H1 (cell line): ENCODE data around the gene RBM5. TPM values are rescaled to one million over a fixed set of nuclear protein-coding genes. Genes with fewer than 3 reads are reported as not detected.

Experiments used
- CTCF ChIA-PET: fragments of 300-600 bp; sonication (Branson Sonifier 250); formaldehyde crosslinking; loops from one replicate; lab custom pipeline; 2021; ENCODE audit not compliant: partially characterized antibody; lab: Charles Lee
- POLR2A ChIA-PET: fragments of 300-600 bp; sonication (Branson Sonifier 250); formaldehyde crosslinking; loops from one replicate; lab custom pipeline; 2021; ENCODE audit warnings: inconsistent platforms; ENCODE audit not compliant: partially characterized antibody; lab: Charles Lee
- DNase-seq, 2 experiments: peaks; one replicate each; pipeline versions ENCODE4 v3.0.0 to v3.0.0-alpha.2; 2010 to 2022; ENCODE audit warnings: low spot score in 2 of 2, low read depth in 1 of 2, mixed read lengths in 1 of 2
- FAIRE-seq: peaks from 2 replicates; lab custom pipeline; 2011; peaks lifted over from hg19 to GRCh38; lab: Jason Lieb, UNC
- H2AFZ ChIP-seq: 2 replicates; pipeline ENCODE4 v1.8.1; 2012; ENCODE audit warnings: low read length, inconsistent platforms
- H2AK5ac ChIP-seq: 2 replicates; pipeline ENCODE4 v1.6.1; 2013; ENCODE audit warnings: low read depth, low read length
- H2BK120ac ChIP-seq: replicated peaks from 2 replicates; pipeline ENCODE3; 2013; ENCODE audit warnings: low read depth, low read length, inconsistent platforms
- H2BK12ac ChIP-seq: 2 replicates; pipeline ENCODE4 v1.6.1; 2013; ENCODE audit warnings: low read depth, low read length
- H2BK15ac ChIP-seq: 2 replicates; pipeline ENCODE4 v1.6.1; 2013; ENCODE audit warnings: low read length
- H2BK20ac ChIP-seq: 2 replicates; pipeline ENCODE4 v1.6.1; 2013; ENCODE audit warnings: low read length
- H2BK5ac ChIP-seq: 2 replicates; pipeline ENCODE4 v1.6.1; 2013; ENCODE audit warnings: low read depth, low read length
- H3K14ac ChIP-seq: 2 replicates; pipeline ENCODE4 v1.6.1; 2013; ENCODE audit warnings: inconsistent platforms; ENCODE audit not compliant: insufficient read length
- H3K18ac ChIP-seq: 2 replicates; pipeline ENCODE4 v1.6.1; 2013; ENCODE audit warnings: low read length; ENCODE audit errors: extremely low read depth
- H3K23ac ChIP-seq: 2 replicates; pipeline ENCODE4 v1.6.1; 2013; ENCODE audit warnings: inconsistent platforms; ENCODE audit not compliant: insufficient read length
- H3K23me2 ChIP-seq: 2 replicates; pipeline ENCODE4 v1.6.1; 2013; ENCODE audit warnings: low read depth, low read length
- H3K27ac ChIP-seq: 2 replicates; pipeline ENCODE4 v1.6.1; 2011; ENCODE audit warnings: low read depth, low read length, inconsistent platforms
- H3K27me3 ChIP-seq, 4 experiments: replicated peaks in 1 of 4; 1 replicate in 1 of 4; 2 replicates in 3 of 4; pipeline versions ENCODE4 v1.6.1 to v1.8.1; 2011 to 2013; ENCODE audit warnings: low read length in 3 of 4, mild to moderate bottlenecking in 3 of 4, inconsistent platforms in 2 of 4, mixed read lengths in 2 of 4, moderate library complexity in 1 of 4; ENCODE audit not compliant: control insufficient read depth in 3 of 4, insufficient read depth in 3 of 4; ENCODE audit errors: extremely low read depth in 1 of 4
- H3K36me3 ChIP-seq, 4 experiments: 2 replicates each; pipeline versions ENCODE4 v1.6.1 to v1.8.1; 2011 to 2013; ENCODE audit warnings: mild to moderate bottlenecking in 4 of 4, low read length in 3 of 4, moderate library complexity in 2 of 4, control low read depth in 1 of 4, inconsistent platforms in 1 of 4; ENCODE audit not compliant: insufficient read depth in 4 of 4, control insufficient read depth in 2 of 4
- H3K4ac ChIP-seq: replicated peaks from 2 replicates; pipeline ENCODE3; 2013; ENCODE audit warnings: low read length, low read depth, mixed read lengths, inconsistent platforms; ENCODE audit not compliant: insufficient read length
- H3K4me1 ChIP-seq, 4 experiments: replicated peaks in 1 of 4; 1 replicate in 1 of 4; 2 replicates in 3 of 4; pipeline versions ENCODE4 v1.6.1 to v1.8.1; 2011 to 2013; ENCODE audit warnings: low read length in 3 of 4, inconsistent platforms in 2 of 4, mixed read lengths in 1 of 4; ENCODE audit not compliant: insufficient read depth in 4 of 4, control insufficient read depth in 3 of 4
- H3K4me2 ChIP-seq, 2 experiments: 2 replicates each; pipeline versions ENCODE4 v1.6.1 to v1.8.1; 2011 to 2013; ENCODE audit warnings: low read depth in 2 of 2, low read length in 2 of 2, control low read depth in 1 of 2, inconsistent platforms in 1 of 2, mild to moderate bottlenecking in 1 of 2; ENCODE audit not compliant: insufficient read depth in 1 of 2
- H3K4me3 ChIP-seq, 4 experiments: fragments of 200-600, 300-600 bp in 1 of 4; sonication (generic), shearing (Covaris generic), sonication (Bioruptor Twin) in 1 of 4; 2 replicates each; pipeline versions ENCODE4 v1.5.1 to v1.8.1; 2011 to 2016; ENCODE audit warnings: low read length in 4 of 4, low read depth in 3 of 4, control low read depth in 2 of 4, inconsistent platforms in 2 of 4, mild to moderate bottlenecking in 2 of 4, mixed read lengths in 1 of 4, moderate library complexity in 1 of 4; ENCODE audit not compliant: insufficient read depth in 2 of 4; ENCODE audit errors: extremely low read depth in 1 of 4
- H3K56ac ChIP-seq: replicated peaks from 2 replicates; pipeline ENCODE3; 2013; ENCODE audit warnings: low read depth, mild to moderate bottlenecking, mixed read lengths, low read length, inconsistent platforms; ENCODE audit not compliant: insufficient read length
- H3K79me1 ChIP-seq: 2 replicates; pipeline ENCODE4 v1.6.1; 2013; ENCODE audit warnings: low read depth, low read length, control low read depth
- H3K79me2 ChIP-seq, 2 experiments: 2 replicates each; pipeline versions ENCODE4 v1.6.1 to v1.8.1; 2012 to 2013; ENCODE audit warnings: low read length in 2 of 2, mild to moderate bottlenecking in 2 of 2, inconsistent platforms in 1 of 2; ENCODE audit not compliant: insufficient read depth in 2 of 2, control insufficient read depth in 1 of 2
- H3K9ac ChIP-seq, 4 experiments: replicated peaks in 1 of 4; 1 replicate in 1 of 4; 2 replicates in 3 of 4; pipeline versions ENCODE4 v1.6.1 to v1.8.1; 2011 to 2013; ENCODE audit warnings: low read depth in 3 of 4, low read length in 3 of 4, control low read depth in 2 of 4, mild to moderate bottlenecking in 2 of 4, moderate library complexity in 2 of 4, inconsistent platforms in 1 of 4; ENCODE audit errors: extremely low read depth in 1 of 4
- H3K9me3 ChIP-seq, 2 experiments: 2 replicates each; pipeline versions ENCODE4 v1.6.1 to v1.8.1; 2012 to 2013; ENCODE audit warnings: mild to moderate bottlenecking in 2 of 2, moderate library complexity in 2 of 2, control low read depth in 1 of 2, inconsistent platforms in 1 of 2, low read depth in 1 of 2, low read length in 1 of 2, mixed read lengths in 1 of 2; ENCODE audit not compliant: insufficient read depth in 2 of 2
- H4K20me1 ChIP-seq, 2 experiments: replicated peaks in 1 of 2; 2 replicates each; pipeline versions ENCODE3 to v1.8.1; 2011 to 2013; ENCODE audit warnings: inconsistent platforms in 2 of 2, low read length in 2 of 2, mild to moderate bottlenecking in 1 of 2; ENCODE audit not compliant: insufficient read depth in 2 of 2, control insufficient read depth in 1 of 2
- H4K5ac ChIP-seq: 2 replicates; pipeline ENCODE4 v1.6.1; 2013; ENCODE audit warnings: low read length, low read depth, mixed read lengths, inconsistent platforms; ENCODE audit not compliant: insufficient read length
- H4K8ac ChIP-seq: 2 replicates; pipeline ENCODE4 v1.8.0; 2013; ENCODE audit warnings: mild to moderate bottlenecking, moderate library complexity, low read length, inconsistent platforms; ENCODE audit not compliant: insufficient read depth; ENCODE audit errors: extremely low read depth
- H4K91ac ChIP-seq: replicated peaks from 2 replicates; pipeline ENCODE3; 2013; ENCODE audit warnings: low read length, mixed read lengths, inconsistent platforms; ENCODE audit not compliant: insufficient read length
- BCL11A ChIP-seq, 2 experiments: IDR thresholded peaks; one replicate each; pipeline ENCODE4 v1.6.1; 2011; ENCODE audit warnings: low read depth in 2 of 2, low read length in 2 of 2, mild to moderate bottlenecking in 2 of 2
- CTBP2 ChIP-seq: IDR thresholded peaks from 2 replicates; pipeline ENCODE4 v1.7.0; 2011; ENCODE audit warnings: borderline replicate concordance, mild to moderate bottlenecking, moderate library complexity, mixed read lengths, low read length; ENCODE audit not compliant: insufficient read depth, insufficient read length
- EGR1 ChIP-seq: IDR thresholded peaks from 2 replicates; pipeline ENCODE4 v1.6.1; 2011; ENCODE audit warnings: low read depth, low read length, borderline replicate concordance
- EZH2 ChIP-seq: fragments of 200-600 bp; sonication (generic); IDR thresholded peaks from 2 replicates; pipeline ENCODE4 v1.7.1; 2012; ENCODE audit warnings: low read depth, mild to moderate bottlenecking, moderate library complexity, low read length, inconsistent platforms; ENCODE audit not compliant: severe bottlenecking
- FOSL1 ChIP-seq: IDR thresholded peaks from 2 replicates; pipeline ENCODE4 v1.6.1; 2011; ENCODE audit warnings: mild to moderate bottlenecking, low read depth, low read length, moderate library complexity; ENCODE audit not compliant: insufficient read depth
- HDAC6 ChIP-seq: IDR thresholded peaks from one replicate; pipeline ENCODE4 v1.7.1; 2012; ENCODE audit warnings: low read depth, mild to moderate bottlenecking, inconsistent platforms, low read length, moderate library complexity
- KDM4A ChIP-seq: IDR thresholded peaks from one replicate; pipeline ENCODE4 v1.7.1; 2012; ENCODE audit warnings: low read depth, mild to moderate bottlenecking, moderate library complexity, low read length, inconsistent platforms; ENCODE audit not compliant: severe bottlenecking
- SIN3A ChIP-seq, 2 experiments: IDR thresholded peaks in 1 of 2; conservative IDR thresholded peaks in 1 of 2; 2 replicates each; pipeline ENCODE4 v1.6.1; 2011 to 2012; ENCODE audit warnings: low read length in 2 of 2, improper control_type of control experiment in 1 of 2, low read depth in 1 of 2, mild to moderate bottlenecking in 1 of 2
- TAF7 ChIP-seq: optimal IDR thresholded peaks from 2 replicates; pipeline ENCODE3; 2011; ENCODE audit warnings: low read depth, mild to moderate bottlenecking, inconsistent platforms, low read length, moderate library complexity, borderline replicate concordance
- WGBS, 2 experiments: shearing (Covaris generic) in 1 of 2; methylation state at CpG; one replicate each; pipeline versions ENCODE4 v1.1.6 to v1.1.7; 2013 to 2015; ENCODE audit warnings: low lambda C conversion rate in 2 of 2, mixed read lengths in 2 of 2, inconsistent platforms in 1 of 2, low coverage in 1 of 2, missing lambda C conversion rate in 1 of 2; ENCODE audit not compliant: insufficient replicate concordance in 2 of 2, insufficient coverage in 1 of 2, insufficient read length in 1 of 2; ENCODE audit errors: extremely low coverage in 1 of 2, missing lambda C conversion rate in 1 of 2; 5-methylcytosine and 5-hydroxymethylcytosine counted together
- polyA plus RNA-seq, 7 experiments: library from polyadenylated mRNA; depleted of rRNA in 3 of 7; stranded (reverse) in 5 of 7; unstranded in 2 of 7; fragments of >200 nt in 5 of 7; fragments of 200-250 nt in 2 of 7; gene quantifications; 1 replicate in 5 of 7; 2 replicates in 1 of 7; 4 replicates in 1 of 7; pipeline versions ENCODE4 v1.2.1 to v1.2.3, GENCODE V29; 2011 to 2013; ENCODE audit warnings: missing spikeins in 2 of 7, mixed read lengths in 2 of 7
- total RNA-seq: library from RNA; stranded (reverse); fragmentation: NEBNext Ultra II Directional; extraction: Animal tissue kit (Norgen Biotek cat#: 25700); gene quantifications from 2 replicates; pipeline ENCODE4 v1.2.1, GENCODE V29; 2021

RBM5 gene
- total and polyA plus RNA-seq, 2 of the 8 experiments (the other 6 are each of a cell fraction or from before 2014, with no cell fraction given) = 82.7 to 144 TPM

DNA sequence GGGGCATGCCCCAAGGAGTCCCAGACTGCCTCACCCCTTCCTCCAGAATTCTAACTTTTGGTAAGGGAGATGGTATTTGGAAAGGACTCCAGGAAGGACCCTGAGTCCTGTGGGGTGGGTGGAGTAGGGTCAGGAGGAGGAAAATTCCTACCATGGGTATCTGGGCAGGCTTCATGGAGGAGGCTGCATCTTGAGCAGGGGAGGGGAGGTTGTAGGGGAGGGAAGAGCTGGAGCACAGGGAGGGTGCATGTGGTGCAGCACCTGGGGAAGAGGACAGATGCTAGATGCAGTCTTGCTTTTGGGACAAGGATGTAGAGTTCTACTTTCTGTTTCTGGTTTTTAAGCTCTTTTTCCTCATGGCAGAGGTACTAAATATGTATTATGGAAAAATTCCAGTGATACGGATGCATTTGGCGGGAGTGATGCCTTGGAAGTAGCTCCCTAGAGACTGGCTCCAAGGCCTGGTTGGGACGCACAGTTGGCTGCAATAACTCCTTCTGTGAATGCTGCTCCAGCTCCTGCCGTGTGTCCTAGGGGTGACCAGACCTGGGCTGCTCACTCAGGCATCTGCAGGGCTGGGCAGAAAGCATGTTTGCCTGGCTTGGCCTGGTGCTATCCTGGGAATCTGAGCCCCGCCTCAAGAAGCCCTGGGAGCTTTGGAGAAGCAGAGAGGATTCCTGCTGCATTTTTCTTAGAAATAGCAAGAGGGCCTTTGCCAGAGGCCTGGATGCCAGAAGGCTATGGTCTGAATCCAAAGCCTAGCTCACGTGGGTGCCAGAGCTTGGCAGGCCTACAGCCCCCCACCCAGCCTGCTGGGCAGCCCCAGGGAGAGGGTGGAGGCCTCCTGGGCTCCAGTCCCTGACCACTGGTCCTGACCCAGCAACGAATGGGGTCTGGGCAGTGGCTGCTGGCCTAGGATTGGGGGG, 76.5 kb downstream of the RBM5 start:
- peaks cover 0 to 24% (median 16%) of the 10 kb centered on the region in 4 experiments; a peak in 6 of 7 replicates for H3K4me1 ChIP-seq
- H2BK5ac ChIP-seq = peak overlapping the region; percentile 71; the same call in 1 of the 2 replicates
- no peak overlapping the region for H4K5ac ChIP-seq
- no peak overlapping the region for H2BK120ac ChIP-seq
- H3K27ac ChIP-seq = no peak overlapping the region
- no peak overlapping the region for H3K4me3 ChIP-seq
- H2AFZ ChIP-seq = no peak overlapping the region
- 0 out of 2 replicates have a peak overlapping the region, but pooled peaks have one; percentile 19 for H2AK5ac ChIP-seq
- no peak overlapping the region for H3K14ac ChIP-seq
- H4K20me1 ChIP-seq = peaks cover 6 to 12% of the 10 kb centered on the region in 2 experiments
- 0 out of 2 replicates have a peak overlapping the region, but pooled peaks have one; percentile 6 for H2BK15ac ChIP-seq
- no peak overlapping the region for H3K4ac ChIP-seq
- peaks cover 7 to 19% (median 10%) of the 10 kb centered on the region in 4 experiments; a peak in 5 of 8 replicates for H3K36me3 ChIP-seq
- peak overlapping the region; percentile 60; the same call in 1 of the 2 replicates for H2BK12ac ChIP-seq
- DNase-seq (no peak), FAIRE-seq (no peak)
- H3K79me1 ChIP-seq = peaks cover 24% of the 10 kb centered on the region
- H3K23me2 ChIP-seq = no peaks in the 10 kb centered on the region
- ChIA-PET CTCF (interaction anchor here (0.5 to 25.0 kb wide), 12 partner anchors 9 to 234 kb away, joined by 3 to 299 read pairs (median 4); partner anchors contain the start of gene GNAT1), POLR2A (interaction anchor here (0.6 to 3.3 kb wide), 14 partner anchors 9 to 76 kb away, joined by 3 to 19 read pairs (median 4); no protein-coding TSS in a partner anchor)
- no peak overlapping the region for H3K56ac ChIP-seq
- peak overlapping the region; percentile 16; the same call in 1 of the 2 replicates for H4K8ac ChIP-seq
- peak overlapping the region; percentile 41 for H4K91ac ChIP-seq
- H3K9me3 ChIP-seq = no peaks in the 10 kb centered on the region
- WGBS, 2 experiments = 84% methylated on average over 7 of the region's 7 CpGs; no CpG with 5 or more reads in 1 of the 2 experiments
- no peak overlapping the region for H3K4me2 ChIP-seq
- H3K79me2 ChIP-seq = peaks cover 0 to 20% of the 10 kb centered on the region in 2 experiments; a peak in 3 of 4 replicates
- H3K23ac ChIP-seq = no peak overlapping the region
- H2BK20ac ChIP-seq = 0 out of 2 replicates have a peak overlapping the region, but pooled peaks have one; percentile 41
- H3K27me3 ChIP-seq = no peaks in the 10 kb centered on the region
- H3K18ac ChIP-seq = peak overlapping the region; percentile 60; the same call in 1 of the 2 replicates
- no peak overlapping the region for H3K9ac ChIP-seq
- no peak for TF ChIP-seq HDAC6
- no peak for TF ChIP-seq EGR1
- TF ChIP-seq CTBP2 = no peak
- no peak for TF ChIP-seq FOSL1
- no peak for TF ChIP-seq KDM4A
- TF ChIP-seq EZH2 = no peak
- TF ChIP-seq TAF7 = no peak
- TF ChIP-seq SIN3A (conservative IDR thresholded peaks at IDR 0.05 in 1 of 2, IDR thresholded peaks at IDR 0.05 in 1 of 2; ENCODE audit: low read depth in 1 of 2, low read length in 2 of 2) = no peak
- TF ChIP-seq BCL11A (IDR thresholded peaks at IDR 0.05; ENCODE audit: low read depth in 2 of 2, low read length in 2 of 2) = no peak
